Activated naive CD4-positive, alpha-beta T cell treated with anti-CD3 and anti-CD28 coated beads for 36 hours (primary cell): Measurements from ENCODE around the gene GAB4. TPM values are rescaled to one million over a fixed set of nuclear protein-coding genes. Genes with fewer than 3 reads are reported as not detected.
A peak's percentile ranks its signal among the peaks of the same experiment; 100 is the strongest.

ENCODE experiments used
- CTCF ChIA-PET: fragments of 350-600 bp; sonication (Branson Sonifier 250); formaldehyde crosslinking; loops from one replicate; lab custom pipeline; 2021; ENCODE audit warnings: antibody characterized with exemption; lab: Charles Lee
- DNase-seq: peaks from one replicate; pipeline ENCODE4 v3.0.0-alpha.2; 2020
- H3K27ac Mint-ChIP-seq: one replicate; pipeline ENCODE4 v1.8.0; 2021; ENCODE audit warnings: mild to moderate bottlenecking, mixed read lengths
- H3K27me3 Mint-ChIP-seq: one replicate; pipeline ENCODE4 v1.8.0; 2021; ENCODE audit warnings: low read depth, mixed read lengths
- H3K36me3 Mint-ChIP-seq: one replicate; pipeline ENCODE4 v1.8.0; 2021; ENCODE audit warnings: low read depth, mixed read lengths
- H3K4me1 Mint-ChIP-seq: one replicate; pipeline ENCODE4 v1.8.0; 2021; ENCODE audit warnings: low read depth, mixed read lengths
- H3K4me3 Mint-ChIP-seq: one replicate; pipeline ENCODE4 v1.8.0; 2021; ENCODE audit warnings: mild to moderate bottlenecking, moderate library complexity, mixed read lengths
- H3K9me3 Mint-ChIP-seq: one replicate; pipeline ENCODE4 v1.8.0; 2021; ENCODE audit warnings: mixed read lengths
- intact Hi-C: fragments of 100-400 bp; cut with micrococcal nuclease; formaldehyde crosslinking; loops from one replicate; pipeline ENCODE4 v1.15.1; 2023
- total RNA-seq, 2 experiments: library from RNA; stranded (reverse); gene quantifications; one replicate each; pipeline ENCODE4 v1.2.3, GENCODE V29; 2021

The GAB4 gene
- total RNA-seq, 2 experiments from 2014 or later, result not detected

- Mint-ChIP-seq H3K36me3 (no peaks in the 10 kb centered on the region), H3K4me1 (peaks cover 9% of the 10 kb centered on the region), H3K27me3 (peaks cover 44% of the 10 kb centered on the region), H3K27ac (no peak overlapping the region), H3K4me3 (no peak overlapping the region), H3K9me3 (no peaks in the 10 kb centered on the region)
- CTCF ChIA-PET, result interaction anchor here (0.7 kb wide), 1 partner anchor 56 kb away, joined by 3 read pairs; no protein-coding TSS in a partner anchor
- no peak for DNase-seq
- intact Hi-C loops, result no loop called here
Measured at GRCh38 chr22:16974298-16975084, 33.5 kb downstream of the GAB4 start.

GRCh38 chr22:16973591-16974297 is 34.3 kb downstream of the GAB4 start:
- no peaks in the 10 kb centered on the region for H3K36me3 Mint-ChIP-seq
- no peak for DNase-seq
- H3K27me3 Mint-ChIP-seq, result peaks cover 44% of the 10 kb centered on the region
- H3K4me1 Mint-ChIP-seq, result peaks cover 9% of the 10 kb centered on the region
- intact Hi-C loops, result no loop called here
- no peak overlapping the region for H3K27ac Mint-ChIP-seq
- CTCF ChIA-PET, result interaction anchor here (0.6 to 0.7 kb wide), 2 partner anchors 68 to 393 kb away, joined by 3 read pairs; no protein-coding TSS in a partner anchor
- no peak overlapping the region for H3K4me3 Mint-ChIP-seq
- H3K9me3 Mint-ChIP-seq, result no peaks in the 10 kb centered on the region

- no peaks in the 10 kb centered on the region for H3K36me3 Mint-ChIP-seq
- no peaks in the 10 kb centered on the region for H3K9me3 Mint-ChIP-seq
- DNase-seq, result no peak
- no peak overlapping the region for H3K27ac Mint-ChIP-seq
- CTCF ChIA-PET, result no interaction called here
- peaks cover 35% of the 10 kb centered on the region for H3K27me3 Mint-ChIP-seq
- H3K4me1 Mint-ChIP-seq, result peaks cover 9% of the 10 kb centered on the region
- no peak overlapping the region for H3K4me3 Mint-ChIP-seq
- intact Hi-C loops, result no loop called here
Measured at GRCh38 chr22:16972311-16972710, 35.7 kb downstream of the GAB4 start.

- Mint-ChIP-seq H3K9me3 (no peaks in the 10 kb centered on the region), H3K36me3 (no peaks in the 10 kb centered on the region), H3K27me3 (peaks cover 22% of the 10 kb centered on the region), H3K27ac (no peak overlapping the region), H3K4me1 (peaks cover 9% of the 10 kb centered on the region), H3K4me3 (no peak overlapping the region)
- peak; percentile 43 for DNase-seq
- CTCF ChIA-PET, result interaction anchor here (0.7 kb wide), 1 partner anchor 88 kb away, joined by 3 read pairs; no protein-coding TSS in a partner anchor
- intact Hi-C loops, result no loop called here
Measured at GRCh38 chr22:16970446-16970845, 37.6 kb downstream of the GAB4 start.

- Mint-ChIP-seq H3K4me1 (peaks cover 9% of the 10 kb centered on the region), H3K27ac (no peak overlapping the region), H3K4me3 (no peak overlapping the region), H3K9me3 (no peaks in the 10 kb centered on the region), H3K27me3 (peaks cover 22% of the 10 kb centered on the region), H3K36me3 (no peaks in the 10 kb centered on the region)
- intact Hi-C loops, result no loop called here
- CTCF ChIA-PET, result no interaction called here
- DNase-seq, result no peak
Measured at GRCh38 chr22:16969508-16970327, 38.3 kb downstream of the GAB4 start.

- peaks cover 9% of the 10 kb centered on the region for H3K4me1 Mint-ChIP-seq
- no peak overlapping the region for H3K4me3 Mint-ChIP-seq
- no peak for DNase-seq
- no peak overlapping the region for H3K27ac Mint-ChIP-seq
- peaks cover 12% of the 10 kb centered on the region for H3K27me3 Mint-ChIP-seq
- no peaks in the 10 kb centered on the region for H3K36me3 Mint-ChIP-seq
- intact Hi-C loops, result no loop called here
- no peaks in the 10 kb centered on the region for H3K9me3 Mint-ChIP-seq
- CTCF ChIA-PET, result no interaction called here
Measured at GRCh38 chr22:16968218-16968595, 39.8 kb downstream of the GAB4 start.

GRCh38 chr22:16967453-16968217 is 40.4 kb downstream of the GAB4 start:
- DNase-seq, result no peak
- intact Hi-C loops, result no loop called here
- Mint-ChIP-seq H3K9me3 (no peaks in the 10 kb centered on the region), H3K27ac (no peak overlapping the region), H3K4me1 (peaks cover 9% of the 10 kb centered on the region), H3K36me3 (no peaks in the 10 kb centered on the region), H3K27me3 (peaks cover 9% of the 10 kb centered on the region), H3K4me3 (no peak overlapping the region)
- CTCF ChIA-PET, result no interaction called here

- CTCF ChIA-PET, result no interaction called here
- intact Hi-C loops, result no loop called here
- Mint-ChIP-seq H3K4me3 (no peak overlapping the region), H3K27ac (no peak overlapping the region), H3K27me3 (no peaks in the 10 kb centered on the region), H3K9me3 (no peaks in the 10 kb centered on the region), H3K36me3 (no peaks in the 10 kb centered on the region), H3K4me1 (peaks cover 9% of the 10 kb centered on the region)
- DNase-seq, result no peak
Measured at GRCh38 chr22:16966251-16966650, 41.8 kb downstream of the GAB4 start.

- no peaks in the 10 kb centered on the region for H3K9me3 Mint-ChIP-seq
- intact Hi-C loops, result no loop called here
- H3K27me3 Mint-ChIP-seq, result no peaks in the 10 kb centered on the region
- H3K27ac Mint-ChIP-seq, result no peak overlapping the region
- CTCF ChIA-PET, result interaction anchor here (0.6 kb wide), 1 partner anchor 73 kb away, joined by 3 read pairs; no protein-coding TSS in a partner anchor
- DNase-seq, result no peak
- peaks cover 8% of the 10 kb centered on the region for H3K4me1 Mint-ChIP-seq
- no peaks in the 10 kb centered on the region for H3K36me3 Mint-ChIP-seq
- no peak overlapping the region for H3K4me3 Mint-ChIP-seq
Measured at GRCh38 chr22:16965560-16965959, 42.5 kb downstream of the GAB4 start.

- Mint-ChIP-seq H3K27ac (no peak overlapping the region), H3K36me3 (no peaks in the 10 kb centered on the region), H3K9me3 (no peaks in the 10 kb centered on the region), H3K4me3 (no peak overlapping the region), H3K4me1 (peaks cover 3% of the 10 kb centered on the region), H3K27me3 (no peaks in the 10 kb centered on the region)
- CTCF ChIA-PET, result no interaction called here
- intact Hi-C loops, result no loop called here
- DNase-seq, result no peak
Measured at GRCh38 chr22:16965083-16965482, 42.9 kb downstream of the GAB4 start.

- Mint-ChIP-seq H3K27ac (no peak overlapping the region), H3K27me3 (no peaks in the 10 kb centered on the region), H3K36me3 (no peaks in the 10 kb centered on the region), H3K4me1 (no peaks in the 10 kb centered on the region), H3K9me3 (no peaks in the 10 kb centered on the region), H3K4me3 (no peak overlapping the region)
- DNase-seq, result no peak
- CTCF ChIA-PET, result no interaction called here
- intact Hi-C loops, result no loop called here
Measured at GRCh38 chr22:16964366-16964765, 43.7 kb downstream of the GAB4 start.
